HG03135 (cell line): ENCODE results near the gene SNAPC3.
"Not testable (repeated sequence)": the region's sequence is repeated elsewhere in the genome, so short reads cannot be mapped to it uniquely, and the experiment has no call there.

Experiments
- ATAC-seq: cut with Tn5 transposase; IDR thresholded peaks from one replicate; pipeline ENCODE4 v1.9.1; 2021; ENCODE audit warnings: mild to moderate bottlenecking, moderate library complexity; ENCODE audit not compliant: unreplicated experiment

Gene SNAPC3

GRCh38 chr9:15422372-15423230 lies at the start of gene SNAPC3:
Gene SNAPC3, plus strand, starts transcription at chr9:15422876. Its CDS starts 4 bp downstream, at chr9:15422880.
- ATAC-seq, result peak; percentile 97

- no peak for ATAC-seq
Measured at GRCh38 chr9:15373881-15374280, 48.8 kb upstream of the SNAPC3 start.

DNA sequence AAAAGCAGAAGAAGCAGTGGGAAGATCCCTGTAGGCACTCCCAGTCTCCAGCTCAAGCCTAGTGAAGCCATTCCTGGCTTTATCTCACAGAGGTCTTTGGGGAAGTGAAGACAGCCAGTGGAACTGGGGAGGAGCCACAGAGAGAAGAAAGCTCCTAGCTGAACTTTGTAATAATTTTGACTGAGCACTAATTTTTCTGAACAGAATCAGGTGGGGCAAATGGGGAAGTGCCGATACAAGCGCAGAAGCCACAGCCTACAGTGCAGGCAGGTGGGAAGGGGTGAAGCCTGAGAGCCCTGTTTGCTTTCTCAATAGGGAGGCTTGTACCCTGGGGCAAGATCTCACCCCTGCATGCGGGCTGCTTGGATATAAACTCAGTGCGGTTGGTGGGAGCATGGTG lies 48.4 kb upstream of the SNAPC3 start:
- no peak for ATAC-seq

DNA sequence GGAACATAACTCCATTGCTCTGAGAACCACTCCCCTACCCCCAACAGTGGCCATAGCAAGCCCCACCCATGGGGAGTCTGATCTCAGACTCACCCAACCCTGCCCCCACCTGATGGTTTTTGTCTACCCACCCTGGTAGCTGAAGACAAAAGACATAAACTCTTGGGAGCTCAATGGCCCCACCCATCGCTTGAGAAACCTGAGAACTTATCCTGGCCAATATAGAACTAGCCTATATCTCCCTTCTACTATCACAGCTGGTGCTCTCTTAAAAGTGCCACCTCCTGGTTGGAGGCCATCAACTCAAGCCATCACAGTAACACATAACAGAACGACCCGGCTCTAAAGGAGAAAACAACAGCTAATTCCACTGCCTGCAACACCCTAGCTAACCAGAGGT lies 47.9 kb upstream of the SNAPC3 start:
- no peak for ATAC-seq

- no peak for ATAC-seq
Measured at GRCh38 chr9:15377625-15378540, 44.8 kb upstream of the SNAPC3 start.

GRCh38 chr9:15379317-15379716 lies 43.4 kb upstream of the SNAPC3 start:
- not testable (repeated sequence) for ATAC-seq

- not testable (repeated sequence) for ATAC-seq
Measured at GRCh38 chr9:15379888-15380287, 42.8 kb upstream of the SNAPC3 start.

DNA sequence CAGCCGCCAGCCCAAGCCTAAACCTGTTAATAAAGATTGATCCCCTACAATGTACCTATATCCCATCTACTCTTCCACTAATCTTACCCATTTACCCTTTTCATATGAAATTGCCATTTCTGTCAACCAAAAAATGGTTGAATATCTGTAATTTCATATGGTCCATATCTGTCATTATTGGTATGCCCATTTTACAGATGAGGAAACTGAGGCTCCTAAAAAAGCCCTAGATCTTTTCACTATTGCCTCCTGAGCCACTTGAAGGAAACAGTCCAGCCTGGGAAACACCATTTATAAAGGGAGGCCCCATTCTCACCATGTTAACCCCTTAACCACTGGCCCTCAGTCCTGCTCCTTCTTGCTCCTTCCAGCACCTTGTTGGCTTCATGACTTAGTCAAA lies 41.2 kb upstream of the SNAPC3 start:
- ATAC-seq, result no peak

- no peak for ATAC-seq
Measured at GRCh38 chr9:15386465-15386864, 36.2 kb upstream of the SNAPC3 start.

DNA sequence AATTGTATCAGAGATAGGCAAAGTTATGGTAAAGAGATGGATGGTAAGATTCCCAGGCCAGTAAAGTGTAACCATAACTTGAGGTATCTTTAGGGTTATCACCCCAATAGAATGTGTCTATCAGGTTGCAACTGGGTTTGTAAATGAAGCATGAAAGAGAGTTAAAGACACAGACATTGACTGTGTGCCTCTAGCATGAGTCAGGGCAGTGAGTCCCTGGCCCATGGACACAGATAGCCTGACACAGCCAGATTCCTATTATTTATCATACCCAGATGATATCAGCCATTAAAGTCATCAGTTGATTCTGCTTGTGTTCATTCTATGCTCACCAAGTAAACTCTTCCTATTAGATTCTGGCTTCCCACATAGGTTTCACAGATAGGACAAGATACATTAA lies 33.5 kb upstream of the SNAPC3 start:
- ATAC-seq, result no peak

- no peak for ATAC-seq
Measured at GRCh38 chr9:15389631-15390030, 33.0 kb upstream of the SNAPC3 start.

GRCh38 chr9:15390201-15390600 lies 32.5 kb upstream of the SNAPC3 start:
- ATAC-seq, result no peak

DNA sequence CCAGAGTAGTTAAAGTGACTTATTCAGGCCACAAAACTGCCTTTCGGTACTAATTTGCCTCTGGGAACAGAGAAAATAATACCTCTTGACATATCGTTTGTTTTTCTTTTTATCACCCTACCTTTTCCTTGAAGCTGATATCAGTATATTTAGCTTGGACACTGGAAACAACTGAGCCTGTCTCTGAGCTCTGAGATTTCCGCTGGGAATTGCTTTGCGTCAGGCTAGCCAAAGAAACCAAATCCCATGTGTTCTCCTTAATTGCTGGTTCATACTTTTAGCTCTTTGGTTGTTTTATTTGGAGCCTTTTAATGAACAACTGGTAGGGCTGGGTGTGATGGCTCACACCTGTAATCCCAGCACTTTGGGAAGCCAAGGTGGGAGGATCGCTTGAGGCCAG lies 30.3 kb upstream of the SNAPC3 start:
- no peak for ATAC-seq

- ATAC-seq, result no peak
Measured at GRCh38 chr9:15400281-15400941, 22.3 kb upstream of the SNAPC3 start.

DNA sequence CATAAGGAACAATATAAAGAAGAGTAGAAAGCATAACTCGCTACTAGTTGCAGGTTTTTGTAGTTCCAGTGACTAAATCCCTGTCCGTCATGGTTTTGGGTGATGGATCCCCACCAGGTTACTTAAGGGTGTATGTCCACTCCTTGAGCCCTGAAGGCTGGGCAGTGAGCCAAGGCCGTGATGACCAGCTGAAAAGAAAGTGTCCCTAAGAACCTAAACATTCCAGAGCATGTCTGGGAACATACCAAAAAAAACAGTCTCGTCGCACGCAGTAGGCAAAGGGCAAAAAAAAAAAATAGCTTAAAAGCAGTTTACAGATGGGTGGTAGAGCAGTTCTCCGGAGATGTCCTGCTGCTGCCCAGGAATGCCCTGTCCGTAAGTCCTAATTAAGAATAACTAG lies 21.4 kb upstream of the SNAPC3 start:
- ATAC-seq, result no peak

DNA sequence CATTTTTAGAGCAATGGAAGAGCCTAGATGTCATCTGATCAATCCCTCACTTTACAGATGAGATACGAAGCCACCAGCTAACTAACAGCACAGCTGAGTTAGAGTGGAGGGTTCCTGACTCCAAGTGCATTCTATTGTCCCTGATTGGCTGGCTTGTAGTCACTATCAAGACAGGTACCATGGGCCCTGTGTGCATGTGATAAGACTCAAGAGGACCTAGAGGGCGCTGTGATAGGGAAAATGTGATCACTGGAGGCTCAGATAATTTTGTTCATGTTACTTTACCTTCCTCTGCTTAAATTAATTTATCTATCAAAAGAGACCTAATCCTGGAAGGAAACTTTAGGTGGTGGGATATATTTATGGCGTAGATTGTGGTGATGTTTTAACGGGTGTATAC lies 19.5 kb upstream of the SNAPC3 start:
- no peak for ATAC-seq

- ATAC-seq, result no peak
Measured at GRCh38 chr9:15404171-15404570, 18.5 kb upstream of the SNAPC3 start.

GRCh38 chr9:15416880-15417279 lies 5.8 kb upstream of the SNAPC3 start:
- ATAC-seq, result no peak

GRCh38 chr9:15417626-15418025 lies 5.0 kb upstream of the SNAPC3 start:
- no peak for ATAC-seq

- ATAC-seq, result no peak
Measured at GRCh38 chr9:15420796-15421195, 1.9 kb upstream of the SNAPC3 start.

GRCh38 chr9:15421532-15421931 lies 1.1 kb upstream of the SNAPC3 start:
- no peak for ATAC-seq
